Purkinje cell (primary cell): ENCODE data around the gene MSRB3. TPM values are rescaled to one million over a fixed set of nuclear protein-coding genes. Genes with fewer than 3 reads are reported as not detected.

Experiments
- polyA plus RNA-seq: library from polyadenylated mRNA; unstranded; fragments of >200 nt; fragmentation: Nextera tagmentation; gene quantifications from 2 replicates; pipeline ENCODE4 v1.2.1, GENCODE V29; 2014

MSRB3 gene
- polyA plus RNA-seq: 8.8 and 9.2 TPM in 2 replicates

DNA sequence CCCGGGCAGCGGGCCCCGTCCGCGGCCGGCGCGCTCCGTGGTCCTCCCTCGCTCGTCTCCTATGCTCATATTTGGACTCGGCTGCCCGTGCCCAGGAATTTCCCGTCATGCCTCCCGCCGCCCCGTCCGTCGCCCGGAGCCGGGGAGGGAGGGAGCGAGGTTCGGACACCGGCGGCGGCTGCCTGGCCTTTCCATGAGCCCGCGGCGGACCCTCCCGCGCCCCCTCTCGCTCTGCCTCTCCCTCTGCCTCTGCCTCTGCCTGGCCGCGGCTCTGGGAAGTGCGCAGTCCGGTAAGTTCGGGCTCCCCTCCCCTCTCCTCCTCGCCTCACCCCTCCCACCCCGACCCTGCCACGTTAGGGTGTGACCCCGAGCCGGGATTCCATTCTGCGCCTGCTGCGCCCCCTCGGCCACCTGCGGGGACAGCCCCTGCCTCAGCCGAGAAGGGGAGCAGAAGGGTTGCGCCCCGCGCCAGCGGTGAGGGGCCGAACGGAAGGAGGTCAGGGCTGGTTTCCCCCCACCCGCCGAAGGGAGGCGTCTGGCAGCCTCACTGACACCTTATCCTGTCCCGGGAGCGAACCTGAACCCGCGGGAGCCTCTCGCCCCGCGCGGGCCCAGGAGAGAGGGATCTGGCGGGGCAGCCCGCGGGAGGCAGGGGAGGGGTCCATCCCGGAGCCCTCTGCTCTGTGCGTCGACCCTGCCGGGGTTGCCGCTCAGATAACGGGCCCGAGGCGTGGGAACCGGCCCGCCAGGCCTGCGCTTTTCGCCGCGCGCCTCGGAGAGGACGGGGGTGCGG, at the start of gene MSRB3:
TSS of gene MSRB3 (plus strand) at position 108 of the 793 bp plus-strand sequence. CDS start 29,897 bp downstream, outside the sequence.

Other genes with a start within 250 kb of the MSRB3 start
- gene WIF1, start 157.4 kb upstream of the MSRB3 start, polyA plus RNA-seq: 14.1 and 14.3 TPM in 2 replicates
- 19.9 and 22.1 TPM in 2 replicates for gene LEMD3, start 109.1 kb upstream of the MSRB3 start, polyA plus RNA-seq